B cell (primary cell): ENCODE measurements around the gene HAGHL. TPM values are rescaled to one million over a fixed set of nuclear protein-coding genes. Genes with fewer than 3 reads are reported as not detected.

Source experiments
- ATAC-seq: fragments of 200-7000 bp; cut with Tn5 transposase; one replicate; pipeline ENCODE4 v1.10.0; 2021; ENCODE audit warnings: low read depth, mild to moderate bottlenecking, moderate number of reproducible peaks, moderate library complexity
- CTCF ChIA-PET: fragments of 350-600 bp; sonication (Branson Sonifier 250); formaldehyde crosslinking; loops from one replicate; lab custom pipeline; 2021; ENCODE audit warnings: antibody characterized with exemption, inconsistent platforms; lab: Charles Lee
- POLR2A ChIA-PET: fragments of 350-600 bp; sonication (Branson Sonifier 250); formaldehyde crosslinking; loops from one replicate; lab custom pipeline; 2021; ENCODE audit warnings: antibody characterized with exemption; lab: Charles Lee
- DNase-seq: peaks from one replicate; pipeline ENCODE4 v3.0.0; 2013
- H2AFZ ChIP-seq: 2 replicates; pipeline ENCODE4 v1.6.1; 2012; ENCODE audit warnings: mild to moderate bottlenecking, low read depth, low read length; ENCODE audit not compliant: insufficient read depth, poor library complexity, severe bottlenecking
- H3K27ac ChIP-seq, 2 donors: 1 replicate in 1 of 2; 2 replicates in 1 of 2; pipeline ENCODE4 v1.5.1; 2012 to 2013; ENCODE audit warnings: low read length in 2 of 2, mild to moderate bottlenecking in 2 of 2, moderate library complexity in 1 of 2
- H3K27me3 ChIP-seq, 4 experiments: fragments of 200-600 bp in 1 of 4; sonication (generic) in 1 of 4; replicated peaks in 1 of 4; 1 replicate in 2 of 4; 2 replicates in 2 of 4; pipeline versions ENCODE4 v1.6.1 to v1.7.0; 2013 to 2016; ENCODE audit warnings: low read length in 3 of 4, mild to moderate bottlenecking in 2 of 4, mixed read lengths in 1 of 4, moderate library complexity in 1 of 4; ENCODE audit not compliant: insufficient read depth in 4 of 4, control insufficient read depth in 3 of 4; ENCODE audit errors: control extremely low read depth in 1 of 4
- H3K36me3 ChIP-seq, 2 experiments: replicated peaks in 1 of 2; 1 replicate in 1 of 2; 2 replicates in 1 of 2; pipeline versions ENCODE4 v1.6.1 to v1.7.1; 2013; ENCODE audit warnings: low read length in 1 of 2; ENCODE audit not compliant: insufficient read depth in 2 of 2, control insufficient read depth in 1 of 2; ENCODE audit errors: control extremely low read depth in 1 of 2, extremely low read depth in 1 of 2
- H3K4me1 ChIP-seq, 2 donors: fragments of 200-600 bp in 1 of 2; sonication (generic) in 1 of 2; 1 replicate in 1 of 2; 2 replicates in 1 of 2; pipeline versions ENCODE4 v1.5.1 to v1.6.1; 2013 to 2017; ENCODE audit warnings: low read length in 2 of 2; ENCODE audit not compliant: control insufficient read depth in 2 of 2, insufficient read depth in 2 of 2
- H3K4me2 ChIP-seq: replicated peaks from 2 replicates; pipeline ENCODE3; 2012; ENCODE audit warnings: mild to moderate bottlenecking, low read depth, low read length; ENCODE audit not compliant: poor library complexity, severe bottlenecking
- H3K4me3 ChIP-seq, 5 experiments: fragments of 200-600 bp in 1 of 5; sonication (generic) in 1 of 5; 1 replicate in 3 of 5; 2 replicates in 2 of 5; pipeline versions ENCODE4 v1.5.1 to v1.7.0; 2011 to 2016; ENCODE audit warnings: low read length in 4 of 5, mild to moderate bottlenecking in 4 of 5, low read depth in 2 of 5, control low read depth in 1 of 5, moderate library complexity in 1 of 5; ENCODE audit not compliant: insufficient read depth in 1 of 5; ENCODE audit errors: control extremely low read depth in 1 of 5, extremely low read depth in 1 of 5
- H3K79me2 ChIP-seq: fragments of 200-600 bp; sonication (generic); one replicate; pipeline ENCODE4 v1.6.0; 2016; ENCODE audit warnings: low read length; ENCODE audit not compliant: control insufficient read depth, insufficient read depth
- H3K9ac ChIP-seq: fragments of 200-600 bp; sonication (generic); 2 replicates; pipeline ENCODE4 v1.6.1; 2017; ENCODE audit warnings: mild to moderate bottlenecking, low read length, moderate library complexity
- H3K9me3 ChIP-seq, 3 donors: one replicate each; pipeline versions ENCODE4 v1.6.1 to v1.7.1; 2013; ENCODE audit warnings: low read length in 2 of 3; ENCODE audit not compliant: control insufficient read depth in 2 of 3, insufficient read depth in 1 of 3; ENCODE audit errors: control extremely low read depth in 1 of 3
- H4K20me1 ChIP-seq: 2 replicates; pipeline ENCODE4 v1.6.0; 2012; ENCODE audit warnings: mild to moderate bottlenecking, low read length; ENCODE audit not compliant: insufficient read depth, control insufficient read depth, poor library complexity, severe bottlenecking
- H3K27ac Mint-ChIP-seq: one replicate; pipeline ENCODE4 v1.8.0; 2021; ENCODE audit warnings: mixed read lengths
- H3K27me3 Mint-ChIP-seq: one replicate; pipeline ENCODE4 v1.8.0; 2021; ENCODE audit warnings: mixed read lengths
- H3K4me1 Mint-ChIP-seq: one replicate; pipeline ENCODE4 v1.8.0; 2021; ENCODE audit warnings: mixed read lengths
- H3K4me3 Mint-ChIP-seq: one replicate; pipeline ENCODE4 v1.8.0; 2021; ENCODE audit warnings: mixed read lengths
- H3K9me3 Mint-ChIP-seq: one replicate; pipeline ENCODE4 v1.8.0; 2022; ENCODE audit warnings: mixed read lengths; ENCODE audit not compliant: insufficient read depth
- EZH2 ChIP-seq: IDR thresholded peaks from 2 replicates; pipeline ENCODE4 v1.6.1; 2012; ENCODE audit warnings: borderline replicate concordance, low read depth, mild to moderate bottlenecking, moderate library complexity, low read length; ENCODE audit not compliant: insufficient read depth, poor library complexity, severe bottlenecking
- WGBS: methylation state at CpG from one replicate; pipeline ENCODE4 v1.1.5; 2013; ENCODE audit warnings: missing lambda C conversion rate; ENCODE audit not compliant: insufficient coverage; 5-methylcytosine and 5-hydroxymethylcytosine counted together
- intact Hi-C: fragments of 100-400 bp; cut with micrococcal nuclease; formaldehyde crosslinking; loops from one replicate; pipeline ENCODE4 v1.10.0; 2022
- polyA plus RNA-seq: library from polyadenylated mRNA; depleted of rRNA; stranded (reverse); fragments of >200 nt; gene quantifications from 2 replicates; pipeline ENCODE4 v1.2.3, GENCODE V29; 2012
- total RNA-seq, 2 donors: library from RNA; stranded (reverse); fragments of 120-200 nt in 1 of 2; gene quantifications; 1 replicate in 1 of 2; 2 replicates in 1 of 2; pipeline versions ENCODE4 v1.2.3 to v1.2.4, GENCODE V29; 2013 to 2022
- TF ChIP-seq, protein P1 (sequence below): fragments of 200-600 bp; IDR thresholded peaks from one replicate; pipeline ENCODE4 v1.8.0; 2022; ENCODE audit warnings: antibody characterized with exemption, mild to moderate bottlenecking

The HAGHL gene
- total and polyA plus RNA-seq, 2 donors (not counting 1 experiment from before 2014, with no cell fraction given): 32.3 to 87.1 TPM

DNA sequence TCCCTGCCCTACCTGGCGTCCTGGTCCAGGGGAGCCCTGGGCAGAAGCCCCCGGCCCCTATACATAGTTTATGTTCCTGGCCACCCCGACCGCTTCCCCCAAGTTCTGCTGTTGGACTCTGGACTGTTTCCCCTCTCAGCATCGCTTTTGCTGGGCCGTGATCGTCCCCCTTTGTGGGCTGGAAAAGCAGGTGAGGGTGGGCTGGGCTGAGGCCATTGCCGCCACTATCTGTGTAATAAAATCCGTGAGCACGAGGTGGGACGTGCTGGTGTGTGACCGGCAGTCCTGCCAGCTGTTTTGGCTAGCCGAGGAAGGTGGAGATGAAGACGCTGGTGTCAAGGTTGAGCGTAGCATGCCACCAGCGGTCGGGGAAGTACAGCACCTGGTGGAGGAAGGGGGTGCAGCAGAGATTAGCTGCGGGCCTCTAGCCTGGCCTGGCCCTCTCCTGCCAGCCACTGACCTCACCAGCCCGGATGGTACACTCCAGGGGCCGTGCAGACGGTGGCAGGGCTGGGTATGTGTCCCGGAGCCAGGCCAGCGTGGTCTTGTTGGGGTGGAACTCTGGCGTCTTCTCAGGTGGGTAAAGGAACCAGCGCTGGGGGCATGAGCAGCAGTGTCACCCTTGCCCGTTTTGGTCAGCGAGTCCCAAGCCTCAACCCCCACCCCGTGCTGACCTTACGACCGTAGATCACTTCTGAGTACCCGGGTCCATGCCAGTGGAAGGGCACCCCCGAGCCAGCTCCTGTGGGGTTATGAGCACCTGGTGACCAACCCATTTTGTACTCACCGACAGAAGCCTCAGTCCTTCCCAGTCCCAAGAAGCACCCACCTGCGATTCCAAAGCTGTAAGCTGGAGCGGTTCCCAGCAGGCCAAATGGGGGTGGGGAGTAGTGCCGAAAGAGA is 44.2 kb upstream of the HAGHL start:
- no peaks in the 10 kb centered on the region for H3K9me3 ChIP-seq
- H4K20me1 ChIP-seq: peaks cover 31% of the 10 kb centered on the region
- no peak overlapping the region for H3K4me3 ChIP-seq
- no peaks in the 10 kb centered on the region for H3K27me3 ChIP-seq
- ChIA-PET CTCF (no interaction called here), POLR2A (no interaction called here)
- peaks cover 0 to 27% of the 10 kb centered on the region in 2 experiments for H3K36me3 ChIP-seq
- 92% methylated on average over 34 of the region's 36 CpGs for WGBS
- H2AFZ ChIP-seq: no peak overlapping the region
- Mint-ChIP-seq H3K4me1 (peaks cover 34% of the 10 kb centered on the region), H3K27ac (peak overlapping the region; percentile 86), H3K4me3 (peak overlapping the region; percentile 80), H3K27me3 (no peaks in the 10 kb centered on the region), H3K9me3 (no peaks in the 10 kb centered on the region)
- DNase-seq (no peak), ATAC-seq (no peak)
- no peak overlapping the region for H3K27ac ChIP-seq
- intact Hi-C loops: loop anchor here (5.0 kb wide), 1 partner anchor 40 kb away; the partner anchor contains the start of gene ANTKMT
- H3K9ac ChIP-seq: no peak overlapping the region
- H3K79me2 ChIP-seq: peaks cover 37% of the 10 kb centered on the region
- H3K4me2 ChIP-seq: peak overlapping the region; percentile 97
- TF ChIP-seq, protein P1, sequence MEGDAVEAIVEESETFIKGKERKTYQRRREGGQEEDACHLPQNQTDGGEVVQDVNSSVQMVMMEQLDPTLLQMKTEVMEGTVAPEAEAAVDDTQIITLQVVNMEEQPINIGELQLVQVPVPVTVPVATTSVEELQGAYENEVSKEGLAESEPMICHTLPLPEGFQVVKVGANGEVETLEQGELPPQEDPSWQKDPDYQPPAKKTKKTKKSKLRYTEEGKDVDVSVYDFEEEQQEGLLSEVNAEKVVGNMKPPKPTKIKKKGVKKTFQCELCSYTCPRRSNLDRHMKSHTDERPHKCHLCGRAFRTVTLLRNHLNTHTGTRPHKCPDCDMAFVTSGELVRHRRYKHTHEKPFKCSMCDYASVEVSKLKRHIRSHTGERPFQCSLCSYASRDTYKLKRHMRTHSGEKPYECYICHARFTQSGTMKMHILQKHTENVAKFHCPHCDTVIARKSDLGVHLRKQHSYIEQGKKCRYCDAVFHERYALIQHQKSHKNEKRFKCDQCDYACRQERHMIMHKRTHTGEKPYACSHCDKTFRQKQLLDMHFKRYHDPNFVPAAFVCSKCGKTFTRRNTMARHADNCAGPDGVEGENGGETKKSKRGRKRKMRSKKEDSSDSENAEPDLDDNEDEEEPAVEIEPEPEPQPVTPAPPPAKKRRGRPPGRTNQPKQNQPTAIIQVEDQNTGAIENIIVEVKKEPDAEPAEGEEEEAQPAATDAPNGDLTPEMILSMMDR: no peak
- TF ChIP-seq EZH2: no peak
- H3K4me1 ChIP-seq: peaks cover 28 to 56% of the 10 kb centered on the region in 2 donors
